Osteoblast (primary cell): ENCODE results near the gene ME3. TPM values are rescaled to one million over a fixed set of nuclear protein-coding genes. Genes with fewer than 3 reads are reported as not detected.
A peak's percentile ranks its signal among the peaks of the same experiment; 100 is the strongest.

ENCODE experiments used
- DNase-seq: peaks from one replicate; pipeline ENCODE4 v3.0.0; 2011; ENCODE audit warnings: low spot score, mixed read lengths; ENCODE audit not compliant: insufficient read length; ENCODE audit errors: missing footprints
- H2AFZ ChIP-seq: 2 replicates; pipeline ENCODE4 v1.6.0; 2011; ENCODE audit warnings: mild to moderate bottlenecking, low read length
- H3K27ac ChIP-seq: 2 replicates; pipeline ENCODE4 v1.5.1; 2011; ENCODE audit warnings: mild to moderate bottlenecking, low read depth, low read length, moderate library complexity
- H3K27me3 ChIP-seq: 2 replicates; pipeline ENCODE4 v1.6.0; 2012; ENCODE audit warnings: mild to moderate bottlenecking, control low read depth, inconsistent platforms, low read length, moderate library complexity; ENCODE audit not compliant: insufficient read depth
- H3K36me3 ChIP-seq: 2 replicates; pipeline ENCODE4 v1.5.1; 2011; ENCODE audit warnings: mild to moderate bottlenecking, low read length, control low read depth, moderate library complexity; ENCODE audit not compliant: insufficient read depth
- H3K4me1 ChIP-seq: 2 replicates; pipeline ENCODE4 v1.5.1; 2011; ENCODE audit warnings: mild to moderate bottlenecking, low read length, control low read depth, moderate library complexity; ENCODE audit not compliant: insufficient read depth
- H3K4me2 ChIP-seq: 2 replicates; pipeline ENCODE4 v1.6.0; 2011; ENCODE audit warnings: mild to moderate bottlenecking, low read length; ENCODE audit not compliant: insufficient read depth
- H3K4me3 ChIP-seq: fragments of 200-600 bp; sonication (generic); 3 replicates; pipeline ENCODE4 v1.5.1; 2012; ENCODE audit warnings: mild to moderate bottlenecking, low read length, inconsistent platforms; ENCODE audit not compliant: insufficient read depth
- H3K79me2 ChIP-seq: 2 replicates; pipeline ENCODE4 v1.6.0; 2012; ENCODE audit warnings: mild to moderate bottlenecking, low read length, control low read depth, inconsistent platforms; ENCODE audit not compliant: insufficient read depth
- H3K9me3 ChIP-seq: 2 replicates; pipeline ENCODE4 v1.5.1; 2011; ENCODE audit warnings: low read depth, low read length, control low read depth
- H4K20me1 ChIP-seq: 2 replicates; pipeline ENCODE4 v1.6.0; 2012; ENCODE audit warnings: mild to moderate bottlenecking, low read length, control low read depth; ENCODE audit not compliant: insufficient read depth
- total RNA-seq: library from RNA; depleted of rRNA; stranded (reverse); fragments of >200 nt; gene quantifications from 2 replicates; pipeline ENCODE4 v1.2.3, GENCODE V29; 2012
- TF ChIP-seq, protein P1 (sequence below): IDR thresholded peaks from 2 replicates; pipeline ENCODE4 v1.5.1; 2011; ENCODE audit warnings: mild to moderate bottlenecking, low read depth, low read length, moderate library complexity; ENCODE audit errors: extremely low read depth

ME3 gene
- total RNA-seq, 1 donor, result 70.9 TPM

DNA sequence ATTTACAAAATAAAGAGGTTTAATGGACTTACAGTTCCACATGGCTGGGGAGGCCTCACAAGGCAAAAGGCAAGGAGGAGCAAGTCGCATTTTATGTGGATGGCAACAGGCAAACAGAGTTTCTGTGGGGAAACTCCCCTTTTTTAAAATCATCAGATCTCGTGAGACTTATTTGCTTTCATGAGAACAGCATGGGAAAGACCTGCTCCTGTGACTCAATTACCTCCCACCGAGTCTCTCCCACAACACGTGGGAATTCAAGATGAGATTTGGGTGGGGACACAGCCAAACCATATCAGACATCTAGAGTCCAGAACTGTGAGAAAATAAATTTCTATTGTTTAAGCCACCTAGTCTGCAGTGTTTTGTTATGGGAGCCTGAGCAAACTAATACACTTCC lies 80.8 kb downstream of the ME3 start:
- Histone ChIP-seq H3K36me3 (no peaks in the 10 kb centered on the region), H2AFZ (no peak overlapping the region), H3K9me3 (no peaks in the 10 kb centered on the region), H3K4me3 (no peak overlapping the region), H3K27me3 (no peaks in the 10 kb centered on the region), H3K4me2 (no peak overlapping the region), H3K4me1 (peaks cover 24% of the 10 kb centered on the region), H3K79me2 (no peaks in the 10 kb centered on the region), H4K20me1 (no peaks in the 10 kb centered on the region), H3K27ac (peak overlapping the region; percentile 56)
- DNase-seq, result no peak
- TF ChIP-seq, protein P1, sequence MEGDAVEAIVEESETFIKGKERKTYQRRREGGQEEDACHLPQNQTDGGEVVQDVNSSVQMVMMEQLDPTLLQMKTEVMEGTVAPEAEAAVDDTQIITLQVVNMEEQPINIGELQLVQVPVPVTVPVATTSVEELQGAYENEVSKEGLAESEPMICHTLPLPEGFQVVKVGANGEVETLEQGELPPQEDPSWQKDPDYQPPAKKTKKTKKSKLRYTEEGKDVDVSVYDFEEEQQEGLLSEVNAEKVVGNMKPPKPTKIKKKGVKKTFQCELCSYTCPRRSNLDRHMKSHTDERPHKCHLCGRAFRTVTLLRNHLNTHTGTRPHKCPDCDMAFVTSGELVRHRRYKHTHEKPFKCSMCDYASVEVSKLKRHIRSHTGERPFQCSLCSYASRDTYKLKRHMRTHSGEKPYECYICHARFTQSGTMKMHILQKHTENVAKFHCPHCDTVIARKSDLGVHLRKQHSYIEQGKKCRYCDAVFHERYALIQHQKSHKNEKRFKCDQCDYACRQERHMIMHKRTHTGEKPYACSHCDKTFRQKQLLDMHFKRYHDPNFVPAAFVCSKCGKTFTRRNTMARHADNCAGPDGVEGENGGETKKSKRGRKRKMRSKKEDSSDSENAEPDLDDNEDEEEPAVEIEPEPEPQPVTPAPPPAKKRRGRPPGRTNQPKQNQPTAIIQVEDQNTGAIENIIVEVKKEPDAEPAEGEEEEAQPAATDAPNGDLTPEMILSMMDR, result no peak

DNA sequence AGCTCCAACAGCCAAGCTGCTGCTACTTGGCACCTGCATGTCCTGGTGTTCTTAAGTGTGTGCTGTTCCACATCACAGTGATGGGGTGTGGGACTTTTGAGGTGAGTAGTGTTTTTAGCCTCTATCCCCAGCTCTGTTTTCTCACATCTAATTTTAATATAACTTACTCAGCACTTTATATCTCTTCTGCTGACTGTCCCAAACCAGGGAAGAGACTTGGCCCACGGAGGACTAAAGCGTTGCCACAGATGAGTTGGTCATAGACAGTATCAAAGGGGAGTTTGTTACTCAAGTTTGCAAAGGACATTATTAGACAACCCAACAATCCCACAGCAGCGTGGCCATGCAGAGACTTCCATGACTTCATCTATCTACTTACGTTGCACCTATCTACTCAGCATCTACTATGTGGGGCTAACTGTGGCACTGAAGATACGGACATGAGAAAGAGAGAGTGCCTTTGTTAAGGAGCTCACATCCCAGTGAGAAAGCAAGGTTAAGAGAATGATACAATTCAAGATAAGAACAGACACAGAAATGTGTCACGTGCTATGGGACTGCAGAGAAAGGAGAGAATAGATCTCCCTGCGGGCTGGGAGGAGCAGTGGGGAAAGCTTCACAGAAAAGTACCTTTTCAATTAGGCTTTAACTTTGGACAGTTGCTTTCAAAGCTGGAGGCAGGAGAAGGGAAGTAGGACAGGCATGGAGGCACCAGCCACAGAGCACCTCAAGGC lies 82.4 kb downstream of the ME3 start:
- TF ChIP-seq, protein P1, result no peak
- no peaks in the 10 kb centered on the region for H3K27me3 ChIP-seq
- H3K36me3 ChIP-seq, result no peaks in the 10 kb centered on the region
- peaks cover 24% of the 10 kb centered on the region for H3K4me1 ChIP-seq
- no peak overlapping the region for H3K4me2 ChIP-seq
- no peak overlapping the region for H3K4me3 ChIP-seq
- no peak overlapping the region for H2AFZ ChIP-seq
- no peaks in the 10 kb centered on the region for H3K79me2 ChIP-seq
- H3K9me3 ChIP-seq, result no peaks in the 10 kb centered on the region
- no peaks in the 10 kb centered on the region for H4K20me1 ChIP-seq
- H3K27ac ChIP-seq, result no peak overlapping the region
- no peak for DNase-seq

DNA sequence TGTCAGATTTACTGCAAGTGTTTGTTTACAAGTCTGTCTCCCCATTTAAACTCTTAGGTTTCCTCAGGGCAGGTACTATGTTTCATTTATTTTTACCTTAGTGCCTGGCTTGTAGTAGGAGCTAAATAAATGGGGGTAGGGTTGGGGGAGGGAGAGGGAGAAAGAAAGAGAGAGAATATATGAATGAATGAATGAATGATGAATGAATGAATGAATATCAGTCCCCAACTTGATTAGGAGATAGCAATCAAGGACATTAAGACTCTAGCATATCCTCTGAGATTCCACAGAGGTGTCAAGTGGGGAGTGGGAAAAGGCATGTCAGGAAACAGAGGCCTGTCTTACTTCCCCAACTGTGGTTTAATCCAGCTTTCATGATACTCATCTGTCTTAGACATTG lies 83.2 kb downstream of the ME3 start:
- H2AFZ ChIP-seq, result no peak overlapping the region
- no peaks in the 10 kb centered on the region for H3K79me2 ChIP-seq
- H3K9me3 ChIP-seq, result no peaks in the 10 kb centered on the region
- H3K27me3 ChIP-seq, result no peaks in the 10 kb centered on the region
- no peak overlapping the region for H3K4me3 ChIP-seq
- no peak overlapping the region for H3K27ac ChIP-seq
- no peaks in the 10 kb centered on the region for H3K36me3 ChIP-seq
- peaks cover 19% of the 10 kb centered on the region for H3K4me1 ChIP-seq
- H3K4me2 ChIP-seq, result no peak overlapping the region
- no peak for DNase-seq
- H4K20me1 ChIP-seq, result no peaks in the 10 kb centered on the region
- TF ChIP-seq, protein P1, result no peak

DNA sequence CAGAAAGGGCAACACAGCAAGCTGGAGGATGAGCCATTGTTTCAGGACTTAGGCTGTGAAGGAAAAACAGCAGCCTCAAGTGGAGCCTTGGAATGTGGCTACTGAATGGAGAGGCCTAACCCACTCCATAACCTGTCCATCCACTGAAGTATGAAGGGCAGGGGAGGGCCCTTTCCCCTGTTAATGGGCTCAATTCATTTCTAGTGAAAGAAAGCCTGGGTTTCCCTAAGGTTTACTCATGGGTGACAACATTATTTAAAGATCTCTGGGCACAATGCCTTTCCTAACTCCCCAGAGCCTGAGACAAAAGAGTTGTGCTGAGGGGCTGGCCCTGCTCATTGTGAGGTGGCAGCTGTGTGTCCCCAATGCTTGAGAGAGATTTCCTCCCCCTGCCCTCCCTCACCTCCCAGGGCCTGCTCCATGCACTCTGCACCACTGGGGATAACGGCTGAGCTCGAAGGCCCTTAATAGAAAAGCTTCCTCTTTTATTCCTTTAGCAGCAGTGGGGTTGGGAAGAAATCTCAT lies 83.8 kb downstream of the ME3 start:
- Histone ChIP-seq H3K36me3 (no peaks in the 10 kb centered on the region), H3K27ac (no peak overlapping the region), H3K27me3 (no peaks in the 10 kb centered on the region), H3K9me3 (no peaks in the 10 kb centered on the region), H2AFZ (no peak overlapping the region), H3K4me1 (peaks cover 19% of the 10 kb centered on the region), H3K79me2 (no peaks in the 10 kb centered on the region), H3K4me3 (no peak overlapping the region), H4K20me1 (no peaks in the 10 kb centered on the region), H3K4me2 (no peak overlapping the region)
- DNase-seq, result peak; percentile 56
- TF ChIP-seq, protein P1, result no peak
